OCI-LY7 (cell line): ENCODE data around the gene IGFALS. TPM values are rescaled to one million over a fixed set of nuclear protein-coding genes. Genes with fewer than 3 reads are reported as not detected.

Experiments used
- BruUV-seq: library from RNA; stranded (reverse); fragments of 400-500 nt; replicated peaks from 2 replicates; lab custom pipeline; 2021; lab: Mats Ljungman, UMichigan
- CTCF ChIA-PET: fragments of 300-600 bp; sonication (Branson Sonifier 250); formaldehyde crosslinking; loops from one replicate; lab custom pipeline; 2022; ENCODE audit warnings: antibody characterized with exemption; ENCODE audit not compliant: unreplicated experiment; lab: Charles Lee
- POLR2A ChIA-PET: fragments of 300-600 bp; sonication (Branson Sonifier 250); formaldehyde crosslinking; loops from one replicate; lab custom pipeline; 2022; ENCODE audit warnings: antibody characterized with exemption; lab: Charles Lee
- DNase-seq: peaks from one replicate; pipeline ENCODE4 v3.0.0-alpha.2; 2015; ENCODE audit warnings: low spot score
- H2AFZ ChIP-seq: fragments of 200-600 bp; sonication (generic), shearing (Covaris generic); 2 replicates; pipeline ENCODE4 v1.6.1; 2014; ENCODE audit warnings: mild to moderate bottlenecking, antibody characterized with exemption, low read length, moderate library complexity
- H3K27ac ChIP-seq: fragments of 200-600 bp; sonication (generic); 2 replicates; pipeline ENCODE4 v1.5.1; 2014; ENCODE audit warnings: mixed run types, low read depth, mild to moderate bottlenecking, moderate library complexity, low read length, inconsistent platforms; ENCODE audit not compliant: poor library complexity, severe bottlenecking
- H3K36me3 ChIP-seq: fragments of 200-600 bp; sonication (generic); 2 replicates; pipeline ENCODE4 v1.6.1; 2014; ENCODE audit warnings: mild to moderate bottlenecking, antibody characterized with exemption, low read length, moderate library complexity, mixed read lengths; ENCODE audit not compliant: insufficient read depth
- H3K4me1 ChIP-seq: fragments of 200-600 bp; sonication (generic); 2 replicates; pipeline ENCODE4 v1.5.1; 2014; ENCODE audit warnings: mild to moderate bottlenecking, low read length; ENCODE audit not compliant: insufficient read depth, poor library complexity, severe bottlenecking
- H3K4me2 ChIP-seq: fragments of 200-600 bp; sonication (generic); 2 replicates; pipeline ENCODE4 v1.6.1; 2014; ENCODE audit warnings: mild to moderate bottlenecking, low read length
- H3K4me3 ChIP-seq: fragments of 200-600 bp; sonication (generic); 2 replicates; pipeline ENCODE4 v1.5.1; 2014; ENCODE audit warnings: mild to moderate bottlenecking, low read depth, low read length; ENCODE audit not compliant: poor library complexity, severe bottlenecking
- H3K79me2 ChIP-seq: fragments of 200-600 bp; sonication (generic); 2 replicates; pipeline ENCODE4 v1.6.1; 2016; ENCODE audit warnings: low read depth, mild to moderate bottlenecking, low read length, moderate library complexity, mixed read lengths; ENCODE audit not compliant: insufficient read depth
- H3K9me2 ChIP-seq: fragments of 200-600 bp; sonication (generic); 2 replicates; pipeline ENCODE4 v1.6.1; 2016; ENCODE audit warnings: mild to moderate bottlenecking, low read length, mixed read lengths; ENCODE audit not compliant: insufficient read depth
- H3K9me3 ChIP-seq: fragments of 200-600 bp; sonication (generic); 2 replicates; pipeline ENCODE4 v1.6.1; 2014; ENCODE audit warnings: mild to moderate bottlenecking, mixed run types, low read length, mixed read lengths
- H4K20me1 ChIP-seq: fragments of 200-600 bp; sonication (generic); 2 replicates; pipeline ENCODE4 v1.6.1; 2014; ENCODE audit warnings: mild to moderate bottlenecking, antibody characterized with exemption, low read length, moderate library complexity, mixed read lengths; ENCODE audit not compliant: insufficient read depth
- CTCF ChIP-seq: fragments of 200-600 bp; sonication (generic); conservative IDR thresholded peaks from 2 replicates; pipeline ENCODE4 v1.5.1; 2014; ENCODE audit warnings: mild to moderate bottlenecking, antibody characterized with exemption, low read length, moderate library complexity, mixed read lengths
- EZH2phosphoT487 ChIP-seq: fragments of 200-600 bp; sonication (generic); IDR thresholded peaks from 2 replicates; pipeline ENCODE4 v1.6.1; 2018; ENCODE audit warnings: low read depth, borderline replicate concordance, mild to moderate bottlenecking, mixed run types, antibody characterized with exemption, low read length, moderate library complexity, mixed read lengths
- intact Hi-C: fragments of 100-400 bp; cut with micrococcal nuclease; formaldehyde crosslinking; loops from one replicate; pipeline ENCODE4 v1.10.0; 2022; ENCODE audit not compliant: unreplicated experiment
- total RNA-seq, 2 experiments: library from RNA; depleted of rRNA in 1 of 2; stranded (reverse); fragments of >200 nt in 1 of 2; shearing (Covaris generic) in 1 of 2; gene quantifications; 2 replicates each; pipeline ENCODE4 v1.2.3, GENCODE V29; 2014 to 2022

IGFALS gene
- total RNA-seq, 2 experiments from 2014 or later: 0.13 TPM; not detected in 1

GRCh38 chr16:1791256-1791942, 2.1 kb downstream of the IGFALS start:
- POLR2A ChIA-PET: interaction anchor here (1.1 kb wide), 1 partner anchor 9 kb away, joined by 3 read pairs; the partner anchor contains the start of genes NUBP2 and SPSB3

GRCh38 chr16:1790611-1791255, 2.8 kb downstream of the IGFALS start:
- Histone ChIP-seq H3K9me3 (no peaks in the 10 kb centered on the region), H3K4me3 (no peak overlapping the region), H3K4me1 (no peaks in the 10 kb centered on the region), H2AFZ (no peak overlapping the region), H3K27ac (no peak overlapping the region), H3K36me3 (peaks cover 36% of the 10 kb centered on the region; the same call in 1 of the 2 replicates), H3K4me2 (no peak overlapping the region), H3K79me2 (no peaks in the 10 kb centered on the region), H3K9me2 (no peaks in the 10 kb centered on the region), H4K20me1 (no peaks in the 10 kb centered on the region)
- BruUV-seq: no TSS peak
- POLR2A ChIA-PET: interaction anchor here (1.1 kb wide), 1 partner anchor 8 kb away, joined by 3 read pairs; the partner anchor contains the start of genes NUBP2 and SPSB3
- intact Hi-C loops: no loop called here
- no peak for DNase-seq
- TF ChIP-seq EZH2phosphoT487 (no peak), CTCF (no peak)
- CTCF ChIA-PET: no interaction called here

More at GRCh38 chr16:1791256-1791942, 2.1 kb downstream of the IGFALS start:
- BruUV-seq: no TSS peak
- Histone ChIP-seq H2AFZ (no peak overlapping the region), H3K79me2 (no peaks in the 10 kb centered on the region), H3K4me1 (no peaks in the 10 kb centered on the region), H3K4me2 (no peak overlapping the region), H3K9me3 (no peaks in the 10 kb centered on the region), H3K36me3 (peaks cover 35% of the 10 kb centered on the region; the same call in 1 of the 2 replicates), H3K27ac (no peak overlapping the region), H3K4me3 (no peak overlapping the region), H3K9me2 (no peaks in the 10 kb centered on the region), H4K20me1 (no peaks in the 10 kb centered on the region)
- intact Hi-C loops: no loop called here
- CTCF ChIA-PET: no interaction called here
- no peak for TF ChIP-seq EZH2phosphoT487
- TF ChIP-seq CTCF: no peak
- no peak for DNase-seq
